WTC11 (cell line): ENCODE results near the gene TFB2M. TPM values are rescaled to one million over a fixed set of nuclear protein-coding genes. Genes with fewer than 3 reads are reported as not detected.

Source experiments
- ATAC-seq: fragments of 200-7000 bp; cut with Tn5 transposase; 2 replicates; pipeline ENCODE4 v1.10.0; 2021; ENCODE audit warnings: mild to moderate bottlenecking, moderate library complexity
- CTCF ChIA-PET: fragments of 300-600 bp; sonication (Branson Sonifier 250); formaldehyde crosslinking; loops from one replicate; lab custom pipeline; 2021; ENCODE audit warnings: antibody characterized with exemption; lab: Charles Lee
- POLR2A ChIA-PET: fragments of 350-600 bp; sonication (Branson Sonifier 250); formaldehyde crosslinking; loops from one replicate; lab custom pipeline; 2021; ENCODE audit warnings: antibody characterized with exemption; lab: Charles Lee
- DNase-seq: peaks from one replicate; pipeline ENCODE4 v3.0.0; 2021; ENCODE audit warnings: low spot score
- H3K27ac Mint-ChIP-seq: 2 replicates; pipeline ENCODE4 v1.8.0; 2021; ENCODE audit warnings: mixed read lengths
- H3K27me3 Mint-ChIP-seq: 2 replicates; pipeline ENCODE4 v1.8.0; 2021; ENCODE audit warnings: low read depth, mild to moderate bottlenecking, moderate library complexity, mixed read lengths
- H3K36me3 Mint-ChIP-seq: 2 replicates; pipeline ENCODE4 v1.8.0; 2021; ENCODE audit warnings: mixed read lengths
- H3K4me1 Mint-ChIP-seq: 2 replicates; pipeline ENCODE4 v1.8.0; 2022; ENCODE audit warnings: mixed read lengths
- H3K4me3 Mint-ChIP-seq: 2 replicates; pipeline ENCODE4 v1.8.0; 2021; ENCODE audit warnings: mild to moderate bottlenecking, moderate library complexity, mixed read lengths
- H3K9me3 Mint-ChIP-seq: 2 replicates; pipeline ENCODE4 v1.8.0; 2021; ENCODE audit warnings: mixed read lengths
- JUN ChIP-seq: sonication (generic); formaldehyde crosslinking; IDR thresholded peaks from 2 replicates; pipeline ENCODE4 v1.8.0; 2023; ENCODE audit warnings: mild to moderate bottlenecking, missing genetic modification reagents
- OVOL2 ChIP-seq: fragments of 250-450 bp; sonication (Bioruptor Pico); IDR thresholded peaks from 2 replicates; pipeline ENCODE4 v1.9.0; 2021; ENCODE audit warnings: mild to moderate bottlenecking, borderline replicate concordance
- TCF7 ChIP-seq: sonication (generic); formaldehyde crosslinking; IDR thresholded peaks from 2 replicates; pipeline ENCODE4 v1.8.0; 2022; ENCODE audit warnings: mild to moderate bottlenecking, low read depth, missing genetic modification reagents, moderate library complexity
- TEAD1 ChIP-seq: sonication (generic); formaldehyde crosslinking; IDR thresholded peaks from 2 replicates; pipeline ENCODE4 v1.8.0; 2022; ENCODE audit warnings: mild to moderate bottlenecking, missing genetic modification reagents
- ZNF232 ChIP-seq: sonication (generic); formaldehyde crosslinking; IDR thresholded peaks from 2 replicates; pipeline ENCODE4 v1.8.0; 2022; ENCODE audit warnings: mild to moderate bottlenecking, missing genetic modification reagents
- ZNF317 ChIP-seq: sonication (generic); formaldehyde crosslinking; IDR thresholded peaks from 2 replicates; pipeline ENCODE4 v1.8.1; 2023; ENCODE audit warnings: low read depth, mild to moderate bottlenecking, moderate library complexity, missing genetic modification reagents, borderline replicate concordance
- ZNF416 ChIP-seq: fragments of 250-450 bp; sonication (Bioruptor Pico); IDR thresholded peaks from 2 replicates; pipeline ENCODE4 v1.9.0; 2021; ENCODE audit warnings: mild to moderate bottlenecking, inconsistent platforms
- total RNA-seq: library from RNA; stranded (reverse); gene quantifications from 3 replicates; pipeline ENCODE4 v1.2.3, GENCODE V29; 2021
- TF ChIP-seq, protein P1 (sequence below): sonication (generic); formaldehyde crosslinking; IDR thresholded peaks from 2 replicates; pipeline ENCODE4 v1.8.0; 2023; ENCODE audit warnings: missing genetic modification reagents, mild to moderate bottlenecking, borderline replicate concordance
- TF ChIP-seq, protein P2 (sequence below): sonication (generic); formaldehyde crosslinking; IDR thresholded peaks from 2 replicates; pipeline ENCODE4 v1.8.0; 2022; ENCODE audit warnings: mild to moderate bottlenecking, missing genetic modification reagents
- TF ChIP-seq, protein P3 (sequence below): sonication (generic); formaldehyde crosslinking; conservative IDR thresholded peaks from 2 replicates; pipeline ENCODE4 v1.8.1; 2023; ENCODE audit warnings: mild to moderate bottlenecking, low read depth, missing genetic modification reagents, moderate library complexity
- TF ChIP-seq, protein P4 (sequence below): fragments of 250-450 bp; sonication (Bioruptor Pico); IDR thresholded peaks from 2 replicates; pipeline ENCODE4 v1.9.0; 2021; ENCODE audit warnings: mild to moderate bottlenecking, borderline replicate concordance

TFB2M gene
- total RNA-seq, 1 experiment from 2014 or later: 16.5 TPM

DNA sequence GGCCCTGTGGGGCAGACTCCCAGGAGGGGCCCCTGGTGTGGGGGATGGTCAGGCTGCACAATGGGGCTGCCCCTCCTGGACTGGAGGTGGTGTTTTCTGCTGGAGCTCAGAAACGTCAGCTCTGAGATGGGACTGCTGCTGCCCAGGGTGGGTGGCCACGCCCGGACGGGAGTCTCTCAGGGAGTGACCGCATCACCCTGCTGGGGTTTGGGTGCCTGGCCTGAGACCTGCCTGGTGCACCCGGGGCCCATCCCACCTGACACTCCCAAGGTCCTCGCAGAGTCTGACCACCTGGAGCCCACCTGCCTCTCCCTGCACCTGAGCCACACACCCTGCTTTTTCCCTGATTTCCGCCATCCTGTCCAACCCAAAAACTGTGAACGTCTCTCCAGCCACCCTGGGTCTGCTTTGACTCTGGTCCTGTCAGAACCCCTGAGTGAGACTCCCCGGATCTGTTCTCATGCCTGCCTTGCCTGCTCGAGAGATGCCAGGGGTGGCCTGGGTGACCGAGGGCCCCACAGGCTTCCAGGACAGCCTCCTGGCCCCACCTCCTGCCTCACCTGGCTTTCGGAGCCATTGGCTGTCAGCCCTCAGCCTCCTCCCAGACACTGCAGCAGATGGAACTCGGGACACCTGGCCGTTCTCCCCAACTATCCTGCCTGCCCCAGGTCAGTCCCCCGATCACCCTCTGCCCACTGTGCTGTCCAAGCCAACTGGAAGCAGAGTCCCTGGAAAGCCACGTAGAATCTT lies 47.4 kb downstream of the TFB2M start:
- no peak for TF ChIP-seq OVOL2
- TF ChIP-seq TCF7: no peak
- CTCF ChIA-PET: interaction anchor here (0.6 kb wide), 1 partner anchor 804 kb away, joined by 3 read pairs; no protein-coding TSS in a partner anchor
- peaks cover 3% of the 10 kb centered on the region for H3K27me3 Mint-ChIP-seq
- no peaks in the 10 kb centered on the region for H3K4me1 Mint-ChIP-seq
- H3K36me3 Mint-ChIP-seq: peaks cover 13% of the 10 kb centered on the region
- no peak overlapping the region for H3K4me3 Mint-ChIP-seq
- H3K9me3 Mint-ChIP-seq: peaks cover 54% of the 10 kb centered on the region
- no peak overlapping the region for H3K27ac Mint-ChIP-seq
- POLR2A ChIA-PET: no interaction called here
- DNase-seq (no peak), ATAC-seq (no peak)

DNA sequence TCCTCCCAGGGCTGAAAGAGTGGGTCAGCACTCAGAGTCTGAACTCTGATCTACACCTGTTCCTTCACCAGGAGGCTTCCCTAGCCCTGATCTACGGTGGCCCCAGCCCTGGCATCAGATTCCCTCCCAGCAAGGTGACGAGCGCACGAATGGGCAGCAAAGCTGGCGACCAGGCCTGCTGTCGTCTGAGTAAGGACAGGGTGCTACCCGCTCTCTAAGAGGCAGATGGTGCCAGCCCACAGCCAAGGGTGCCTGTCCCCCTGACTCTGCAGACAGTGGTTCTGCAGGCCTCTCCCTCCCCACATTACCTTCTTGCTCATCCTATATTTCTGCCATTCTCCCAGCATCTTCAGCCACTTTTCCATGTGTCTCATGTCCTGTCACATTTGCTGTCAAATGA lies 48.7 kb downstream of the TFB2M start:
- peaks cover 13% of the 10 kb centered on the region for H3K36me3 Mint-ChIP-seq
- TF ChIP-seq JUN (no peak), ZNF232 (CRISPR knock-in tag) (no peak)
- TF ChIP-seq, protein P1, sequence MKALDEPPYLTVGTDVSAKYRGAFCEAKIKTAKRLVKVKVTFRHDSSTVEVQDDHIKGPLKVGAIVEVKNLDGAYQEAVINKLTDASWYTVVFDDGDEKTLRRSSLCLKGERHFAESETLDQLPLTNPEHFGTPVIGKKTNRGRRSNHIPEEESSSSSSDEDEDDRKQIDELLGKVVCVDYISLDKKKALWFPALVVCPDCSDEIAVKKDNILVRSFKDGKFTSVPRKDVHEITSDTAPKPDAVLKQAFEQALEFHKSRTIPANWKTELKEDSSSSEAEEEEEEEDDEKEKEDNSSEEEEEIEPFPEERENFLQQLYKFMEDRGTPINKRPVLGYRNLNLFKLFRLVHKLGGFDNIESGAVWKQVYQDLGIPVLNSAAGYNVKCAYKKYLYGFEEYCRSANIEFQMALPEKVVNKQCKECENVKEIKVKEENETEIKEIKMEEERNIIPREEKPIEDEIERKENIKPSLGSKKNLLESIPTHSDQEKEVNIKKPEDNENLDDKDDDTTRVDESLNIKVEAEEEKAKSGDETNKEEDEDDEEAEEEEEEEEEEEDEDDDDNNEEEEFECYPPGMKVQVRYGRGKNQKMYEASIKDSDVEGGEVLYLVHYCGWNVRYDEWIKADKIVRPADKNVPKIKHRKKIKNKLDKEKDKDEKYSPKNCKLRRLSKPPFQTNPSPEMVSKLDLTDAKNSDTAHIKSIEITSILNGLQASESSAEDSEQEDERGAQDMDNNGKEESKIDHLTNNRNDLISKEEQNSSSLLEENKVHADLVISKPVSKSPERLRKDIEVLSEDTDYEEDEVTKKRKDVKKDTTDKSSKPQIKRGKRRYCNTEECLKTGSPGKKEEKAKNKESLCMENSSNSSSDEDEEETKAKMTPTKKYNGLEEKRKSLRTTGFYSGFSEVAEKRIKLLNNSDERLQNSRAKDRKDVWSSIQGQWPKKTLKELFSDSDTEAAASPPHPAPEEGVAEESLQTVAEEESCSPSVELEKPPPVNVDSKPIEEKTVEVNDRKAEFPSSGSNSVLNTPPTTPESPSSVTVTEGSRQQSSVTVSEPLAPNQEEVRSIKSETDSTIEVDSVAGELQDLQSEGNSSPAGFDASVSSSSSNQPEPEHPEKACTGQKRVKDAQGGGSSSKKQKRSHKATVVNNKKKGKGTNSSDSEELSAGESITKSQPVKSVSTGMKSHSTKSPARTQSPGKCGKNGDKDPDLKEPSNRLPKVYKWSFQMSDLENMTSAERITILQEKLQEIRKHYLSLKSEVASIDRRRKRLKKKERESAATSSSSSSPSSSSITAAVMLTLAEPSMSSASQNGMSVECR (CRISPR knock-in tag): no peak
- TF ChIP-seq, protein P2, sequence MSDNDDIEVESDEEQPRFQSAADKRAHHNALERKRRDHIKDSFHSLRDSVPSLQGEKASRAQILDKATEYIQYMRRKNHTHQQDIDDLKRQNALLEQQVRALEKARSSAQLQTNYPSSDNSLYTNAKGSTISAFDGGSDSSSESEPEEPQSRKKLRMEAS (CRISPR knock-in tag): no peak
- TF ChIP-seq, protein P3, sequence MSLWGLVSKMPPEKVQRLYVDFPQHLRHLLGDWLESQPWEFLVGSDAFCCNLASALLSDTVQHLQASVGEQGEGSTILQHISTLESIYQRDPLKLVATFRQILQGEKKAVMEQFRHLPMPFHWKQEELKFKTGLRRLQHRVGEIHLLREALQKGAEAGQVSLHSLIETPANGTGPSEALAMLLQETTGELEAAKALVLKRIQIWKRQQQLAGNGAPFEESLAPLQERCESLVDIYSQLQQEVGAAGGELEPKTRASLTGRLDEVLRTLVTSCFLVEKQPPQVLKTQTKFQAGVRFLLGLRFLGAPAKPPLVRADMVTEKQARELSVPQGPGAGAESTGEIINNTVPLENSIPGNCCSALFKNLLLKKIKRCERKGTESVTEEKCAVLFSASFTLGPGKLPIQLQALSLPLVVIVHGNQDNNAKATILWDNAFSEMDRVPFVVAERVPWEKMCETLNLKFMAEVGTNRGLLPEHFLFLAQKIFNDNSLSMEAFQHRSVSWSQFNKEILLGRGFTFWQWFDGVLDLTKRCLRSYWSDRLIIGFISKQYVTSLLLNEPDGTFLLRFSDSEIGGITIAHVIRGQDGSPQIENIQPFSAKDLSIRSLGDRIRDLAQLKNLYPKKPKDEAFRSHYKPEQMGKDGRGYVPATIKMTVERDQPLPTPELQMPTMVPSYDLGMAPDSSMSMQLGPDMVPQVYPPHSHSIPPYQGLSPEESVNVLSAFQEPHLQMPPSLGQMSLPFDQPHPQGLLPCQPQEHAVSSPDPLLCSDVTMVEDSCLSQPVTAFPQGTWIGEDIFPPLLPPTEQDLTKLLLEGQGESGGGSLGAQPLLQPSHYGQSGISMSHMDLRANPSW: no peak
- TF ChIP-seq, protein P4, sequence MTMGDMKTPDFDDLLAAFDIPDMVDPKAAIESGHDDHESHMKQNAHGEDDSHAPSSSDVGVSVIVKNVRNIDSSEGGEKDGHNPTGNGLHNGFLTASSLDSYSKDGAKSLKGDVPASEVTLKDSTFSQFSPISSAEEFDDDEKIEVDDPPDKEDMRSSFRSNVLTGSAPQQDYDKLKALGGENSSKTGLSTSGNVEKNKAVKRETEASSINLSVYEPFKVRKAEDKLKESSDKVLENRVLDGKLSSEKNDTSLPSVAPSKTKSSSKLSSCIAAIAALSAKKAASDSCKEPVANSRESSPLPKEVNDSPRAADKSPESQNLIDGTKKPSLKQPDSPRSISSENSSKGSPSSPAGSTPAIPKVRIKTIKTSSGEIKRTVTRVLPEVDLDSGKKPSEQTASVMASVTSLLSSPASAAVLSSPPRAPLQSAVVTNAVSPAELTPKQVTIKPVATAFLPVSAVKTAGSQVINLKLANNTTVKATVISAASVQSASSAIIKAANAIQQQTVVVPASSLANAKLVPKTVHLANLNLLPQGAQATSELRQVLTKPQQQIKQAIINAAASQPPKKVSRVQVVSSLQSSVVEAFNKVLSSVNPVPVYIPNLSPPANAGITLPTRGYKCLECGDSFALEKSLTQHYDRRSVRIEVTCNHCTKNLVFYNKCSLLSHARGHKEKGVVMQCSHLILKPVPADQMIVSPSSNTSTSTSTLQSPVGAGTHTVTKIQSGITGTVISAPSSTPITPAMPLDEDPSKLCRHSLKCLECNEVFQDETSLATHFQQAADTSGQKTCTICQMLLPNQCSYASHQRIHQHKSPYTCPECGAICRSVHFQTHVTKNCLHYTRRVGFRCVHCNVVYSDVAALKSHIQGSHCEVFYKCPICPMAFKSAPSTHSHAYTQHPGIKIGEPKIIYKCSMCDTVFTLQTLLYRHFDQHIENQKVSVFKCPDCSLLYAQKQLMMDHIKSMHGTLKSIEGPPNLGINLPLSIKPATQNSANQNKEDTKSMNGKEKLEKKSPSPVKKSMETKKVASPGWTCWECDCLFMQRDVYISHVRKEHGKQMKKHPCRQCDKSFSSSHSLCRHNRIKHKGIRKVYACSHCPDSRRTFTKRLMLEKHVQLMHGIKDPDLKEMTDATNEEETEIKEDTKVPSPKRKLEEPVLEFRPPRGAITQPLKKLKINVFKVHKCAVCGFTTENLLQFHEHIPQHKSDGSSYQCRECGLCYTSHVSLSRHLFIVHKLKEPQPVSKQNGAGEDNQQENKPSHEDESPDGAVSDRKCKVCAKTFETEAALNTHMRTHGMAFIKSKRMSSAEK (CRISPR knock-in tag): no peak
- TF ChIP-seq, all 79 proteins: peak for 0
- H3K27ac Mint-ChIP-seq: no peak overlapping the region
- ChIA-PET POLR2A (no interaction called here), CTCF (no interaction called here)
- peaks cover 5% of the 10 kb centered on the region for H3K27me3 Mint-ChIP-seq
- H3K4me1 Mint-ChIP-seq: no peaks in the 10 kb centered on the region
- ATAC-seq (no peak), DNase-seq (no peak)
- no peak overlapping the region for H3K4me3 Mint-ChIP-seq
- H3K9me3 Mint-ChIP-seq: peaks cover 53% of the 10 kb centered on the region

DNA sequence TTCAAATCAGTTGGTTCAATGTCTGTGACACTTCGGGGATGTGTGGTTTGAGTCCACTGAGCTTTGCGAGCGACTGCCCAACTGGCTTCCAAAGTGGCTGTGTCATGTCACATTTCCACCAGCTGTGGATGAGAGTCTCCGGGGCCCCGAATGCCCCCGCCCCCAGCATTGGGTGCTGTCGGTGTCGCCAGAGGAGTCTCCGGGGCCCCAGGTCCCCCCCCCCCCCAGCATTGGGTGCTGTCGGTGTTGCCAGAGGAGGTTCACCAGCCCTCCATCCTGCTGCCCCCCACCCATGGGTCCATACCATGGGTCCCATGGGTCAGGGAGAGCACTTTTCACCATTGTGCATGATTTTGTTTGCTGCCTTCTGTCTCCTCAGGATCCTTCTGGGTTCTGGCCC lies 49.9 kb downstream of the TFB2M start:
- no peak for ATAC-seq
- H3K4me3 Mint-ChIP-seq: no peak overlapping the region
- CTCF ChIA-PET: no interaction called here
- TF ChIP-seq ZNF317 (CRISPR knock-in tag) (no peak), JUN (no peak), TEAD1 (CRISPR knock-in tag) (no peak), ZNF416 (CRISPR knock-in tag) (no peak)
- TF ChIP-seq, all 79 proteins: peak for 0
- Mint-ChIP-seq H3K36me3 (peaks cover 13% of the 10 kb centered on the region), H3K4me1 (no peaks in the 10 kb centered on the region), H3K27ac (no peak overlapping the region), H3K27me3 (peaks cover 5% of the 10 kb centered on the region), H3K9me3 (peaks cover 44% of the 10 kb centered on the region)
- POLR2A ChIA-PET: no interaction called here
- DNase-seq: no peak
